Measurements from ENCODE around the gene RET. TPM values are rescaled to one million over a fixed set of nuclear protein-coding genes. Genes with fewer than 3 reads are reported as not detected.

RET gene
- total RNA-seq, 4 donors from 2014 or later: 0.79 to 1.3 (median 0.96) TPM

DNA sequence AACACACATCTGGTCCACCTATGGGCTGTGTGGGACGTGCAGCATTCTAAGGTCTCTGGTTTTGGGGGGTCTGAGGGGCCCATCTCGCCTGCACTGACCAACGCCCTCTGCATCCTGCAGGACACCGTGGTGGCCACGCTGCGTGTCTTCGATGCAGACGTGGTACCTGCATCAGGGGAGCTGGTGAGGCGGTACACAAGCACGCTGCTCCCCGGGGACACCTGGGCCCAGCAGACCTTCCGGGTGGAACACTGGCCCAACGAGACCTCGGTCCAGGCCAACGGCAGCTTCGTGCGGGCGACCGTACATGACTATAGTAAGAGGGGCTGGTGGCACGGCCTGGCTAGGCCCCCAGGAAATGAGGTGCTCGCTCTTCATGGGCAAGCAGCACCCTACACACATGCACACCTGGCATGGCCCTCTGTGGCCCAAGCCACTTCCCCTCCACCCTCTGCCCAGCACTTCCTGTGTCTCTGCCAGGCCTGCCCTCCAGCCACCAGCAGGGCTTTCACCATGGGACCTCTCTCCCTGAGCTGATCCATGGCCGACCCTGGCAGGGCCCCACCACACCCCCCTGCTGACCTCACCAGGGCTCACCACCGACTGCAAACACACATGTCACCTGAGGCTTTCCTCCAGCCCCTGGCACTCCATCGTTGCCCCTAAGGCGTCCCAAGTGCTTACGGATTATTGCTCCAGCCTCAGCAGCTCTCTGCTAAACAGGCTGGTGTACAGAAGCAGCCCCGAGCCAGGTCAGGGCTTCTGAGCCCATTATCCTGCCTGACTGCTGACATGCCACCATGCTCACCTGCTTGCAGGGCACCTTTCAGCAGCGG is 29.6 kb downstream of the RET start:
- DNase-seq (ENCODE audit: low spot score): no peak
- ATAC-seq (ENCODE audit: low FRiP score): no peak
- TF ChIP-seq, protein P1, sequence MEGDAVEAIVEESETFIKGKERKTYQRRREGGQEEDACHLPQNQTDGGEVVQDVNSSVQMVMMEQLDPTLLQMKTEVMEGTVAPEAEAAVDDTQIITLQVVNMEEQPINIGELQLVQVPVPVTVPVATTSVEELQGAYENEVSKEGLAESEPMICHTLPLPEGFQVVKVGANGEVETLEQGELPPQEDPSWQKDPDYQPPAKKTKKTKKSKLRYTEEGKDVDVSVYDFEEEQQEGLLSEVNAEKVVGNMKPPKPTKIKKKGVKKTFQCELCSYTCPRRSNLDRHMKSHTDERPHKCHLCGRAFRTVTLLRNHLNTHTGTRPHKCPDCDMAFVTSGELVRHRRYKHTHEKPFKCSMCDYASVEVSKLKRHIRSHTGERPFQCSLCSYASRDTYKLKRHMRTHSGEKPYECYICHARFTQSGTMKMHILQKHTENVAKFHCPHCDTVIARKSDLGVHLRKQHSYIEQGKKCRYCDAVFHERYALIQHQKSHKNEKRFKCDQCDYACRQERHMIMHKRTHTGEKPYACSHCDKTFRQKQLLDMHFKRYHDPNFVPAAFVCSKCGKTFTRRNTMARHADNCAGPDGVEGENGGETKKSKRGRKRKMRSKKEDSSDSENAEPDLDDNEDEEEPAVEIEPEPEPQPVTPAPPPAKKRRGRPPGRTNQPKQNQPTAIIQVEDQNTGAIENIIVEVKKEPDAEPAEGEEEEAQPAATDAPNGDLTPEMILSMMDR (IDR thresholded peaks at IDR 0.05): no peak

DNA sequence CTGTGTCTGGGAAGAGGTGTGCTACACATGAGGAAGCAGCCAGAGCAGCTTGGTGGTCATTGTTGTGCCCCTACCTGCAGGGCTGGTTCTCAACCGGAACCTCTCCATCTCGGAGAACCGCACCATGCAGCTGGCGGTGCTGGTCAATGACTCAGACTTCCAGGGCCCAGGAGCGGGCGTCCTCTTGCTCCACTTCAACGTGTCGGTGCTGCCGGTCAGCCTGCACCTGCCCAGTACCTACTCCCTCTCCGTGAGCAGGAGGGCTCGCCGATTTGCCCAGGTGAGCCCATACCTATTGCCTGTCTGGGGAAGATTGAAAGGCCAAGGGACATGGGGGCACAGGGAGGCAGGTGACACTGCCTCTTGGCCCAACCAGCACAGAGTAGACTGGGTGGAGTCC is 32.1 kb downstream of the RET start:
- no peak for ATAC-seq (ENCODE audit: low FRiP score)
- TF ChIP-seq, protein P1 (IDR thresholded peaks at IDR 0.05): no peak
- no peak for DNase-seq (ENCODE audit: low spot score)

DNA sequence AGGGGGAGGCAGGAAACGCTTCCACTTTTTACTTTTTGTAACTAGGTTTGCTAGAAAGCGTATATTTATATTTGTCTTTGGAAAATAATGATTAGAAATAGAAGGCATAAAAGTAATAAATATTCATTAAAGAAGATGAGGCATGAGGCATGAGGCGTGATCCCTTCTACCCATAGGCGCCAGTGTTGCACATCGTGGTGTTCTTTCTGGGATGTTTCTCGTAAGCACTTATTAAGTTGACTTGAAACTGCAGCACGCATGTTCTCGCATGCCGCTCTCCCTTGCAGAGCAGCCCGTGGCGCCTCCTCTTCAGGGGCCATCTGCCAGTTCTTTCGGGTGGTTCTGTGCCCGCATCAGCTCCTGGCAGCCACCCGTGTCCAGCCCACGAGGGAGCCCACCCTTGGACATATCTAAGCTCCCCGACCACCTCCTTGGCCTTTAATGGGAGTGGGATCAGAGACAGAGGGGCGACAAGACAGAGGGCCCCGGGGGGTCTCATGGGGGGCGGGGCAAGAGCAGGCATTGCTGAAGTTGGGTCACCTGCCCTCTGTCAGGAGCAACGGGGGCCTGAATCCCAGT is 32.9 kb downstream of the RET start:
- DNase-seq (ENCODE audit: low spot score) (no peak), ATAC-seq (ENCODE audit: low FRiP score) (no peak)
- TF ChIP-seq, protein P1 (IDR thresholded peaks at IDR 0.05): no peak

DNA sequence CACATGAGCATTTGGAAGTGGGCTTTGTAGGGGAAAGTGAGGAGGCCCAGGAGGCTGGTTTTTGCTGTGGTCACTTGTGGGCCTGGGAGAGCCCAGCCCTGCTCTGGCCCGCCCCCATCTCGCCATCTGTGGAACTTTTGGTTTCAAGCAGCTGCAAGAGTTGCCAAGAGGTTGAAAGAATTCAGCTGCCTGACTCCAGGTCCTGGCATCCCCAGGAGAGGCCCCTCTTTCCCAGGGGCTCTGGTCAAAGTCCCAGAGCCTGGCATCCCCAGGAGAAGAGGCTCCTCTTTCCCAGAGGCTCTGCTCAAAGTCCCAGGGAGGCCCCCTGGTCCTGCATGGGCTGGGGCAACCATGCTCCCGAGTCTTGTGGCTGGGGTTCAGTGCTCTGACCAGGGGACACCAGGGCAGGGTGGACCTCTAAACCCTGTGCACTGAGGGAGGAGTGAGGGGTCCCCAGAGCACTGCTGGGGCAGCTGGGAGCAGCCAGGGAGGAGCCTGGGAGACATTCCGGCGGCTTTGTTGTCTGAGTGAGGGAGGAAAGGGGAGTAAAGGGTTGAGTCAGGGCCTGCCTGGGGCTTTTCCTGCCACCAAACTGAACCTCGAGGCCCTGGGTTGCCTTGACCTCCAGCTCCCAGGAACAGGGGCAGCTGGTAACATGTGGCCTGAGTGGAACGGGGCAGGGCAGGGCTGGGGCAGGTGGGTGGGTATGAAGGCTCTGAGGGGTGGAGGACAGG is 33.6 kb downstream of the RET start:
- TF ChIP-seq, protein P1 (IDR thresholded peaks at IDR 0.05): no peak
- no peak for DNase-seq (ENCODE audit: low spot score)
- ATAC-seq (ENCODE audit: low FRiP score): no peak

GRCh38 chr10:43111101-43111500 is 34.2 kb downstream of the RET start:
- ATAC-seq (ENCODE audit: low FRiP score): no peak
- TF ChIP-seq, protein P1 (IDR thresholded peaks at IDR 0.05): no peak
- DNase-seq (ENCODE audit: low spot score): no peak

DNA sequence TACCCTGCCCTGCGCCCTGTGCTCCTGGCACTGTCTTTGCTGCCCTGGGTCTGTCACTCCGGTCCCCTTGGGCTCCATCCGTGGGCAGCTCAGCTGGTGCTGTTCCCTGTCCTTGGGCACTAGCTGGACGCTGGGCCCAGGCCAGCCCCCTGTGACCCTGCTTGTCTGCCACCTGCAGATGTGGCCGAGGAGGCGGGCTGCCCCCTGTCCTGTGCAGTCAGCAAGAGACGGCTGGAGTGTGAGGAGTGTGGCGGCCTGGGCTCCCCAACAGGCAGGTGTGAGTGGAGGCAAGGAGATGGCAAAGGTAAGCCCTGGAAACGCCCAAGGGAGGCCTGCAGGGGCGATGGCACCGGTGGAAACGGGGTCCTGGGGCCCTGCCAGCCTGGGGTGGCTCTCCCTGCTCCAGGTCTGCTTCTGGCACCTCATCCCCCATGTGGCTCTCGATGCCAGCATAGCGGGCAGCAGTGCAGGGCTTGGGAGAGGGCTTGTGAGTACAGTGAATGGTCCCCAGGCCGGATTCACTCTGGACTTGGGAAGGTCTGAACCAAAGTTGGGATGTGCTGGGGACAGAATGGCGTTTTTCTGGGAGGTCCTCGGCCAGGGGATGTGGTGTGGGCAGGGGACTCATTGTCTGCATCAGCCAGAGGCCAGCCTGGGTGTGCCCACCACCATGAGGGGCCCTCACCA is 35.2 kb downstream of the RET start:
- DNase-seq (ENCODE audit: low spot score) (no peak), ATAC-seq (ENCODE audit: low FRiP score) (no peak)
- TF ChIP-seq, protein P1 (IDR thresholded peaks at IDR 0.05): no peak
